HL-60 (cell line): ENCODE data around the gene PAWR.
"Not testable (repeated sequence)": the region's sequence is repeated elsewhere in the genome, so short reads cannot be mapped to it uniquely, and the experiment has no call there.

Experiments
- DNase-seq, 2 experiments: peaks; one replicate each; pipeline ENCODE4 v3.0.0-alpha.2; 2010 to 2020; ENCODE audit warnings: low read depth in 1 of 2, low spot score in 1 of 2
- H3K27ac ChIP-seq: fragments of 250-450 bp; sonication (Bioruptor Pico); replicated peaks from 2 replicates; pipeline ENCODE4 v1.5.1; 2020; ENCODE audit warnings: mild to moderate bottlenecking, moderate library complexity
- H3K27me3 ChIP-seq: fragments of 250-450 bp; sonication (Bioruptor Pico); 2 replicates; pipeline ENCODE4 v1.5.1; 2021; ENCODE audit warnings: mild to moderate bottlenecking, moderate library complexity; ENCODE audit not compliant: insufficient read depth, poor library complexity, severe bottlenecking
- H3K4me3 ChIP-seq: replicated peaks from 2 replicates; pipeline ENCODE4 v1.5.1; 2011; ENCODE audit warnings: mild to moderate bottlenecking, control low read depth, low read length; ENCODE audit not compliant: insufficient read depth
- GABPA ChIP-seq: IDR thresholded peaks from 2 replicates; pipeline ENCODE4 v1.6.1; 2012; ENCODE audit warnings: low read depth
- POLR2AphosphoS5 ChIP-seq: IDR thresholded peaks from 2 replicates; pipeline ENCODE4 v1.6.1; 2012; ENCODE audit warnings: low read depth
- SPI1 ChIP-seq: IDR thresholded peaks from 2 replicates; pipeline ENCODE4 v1.6.1; 2012; ENCODE audit warnings: low read depth, mild to moderate bottlenecking, borderline replicate concordance
- TF ChIP-seq, protein P1 (sequence below): IDR thresholded peaks from 2 replicates; pipeline ENCODE4 v1.6.1; 2012; ENCODE audit warnings: low read depth; ENCODE audit not compliant: insufficient replicate concordance
- TF ChIP-seq, protein P2 (sequence below): IDR thresholded peaks from one replicate; pipeline ENCODE4 v1.5.1; 2011; ENCODE audit warnings: low read length, control low read depth, inconsistent platforms; ENCODE audit not compliant: insufficient read depth

The PAWR gene

DNA sequence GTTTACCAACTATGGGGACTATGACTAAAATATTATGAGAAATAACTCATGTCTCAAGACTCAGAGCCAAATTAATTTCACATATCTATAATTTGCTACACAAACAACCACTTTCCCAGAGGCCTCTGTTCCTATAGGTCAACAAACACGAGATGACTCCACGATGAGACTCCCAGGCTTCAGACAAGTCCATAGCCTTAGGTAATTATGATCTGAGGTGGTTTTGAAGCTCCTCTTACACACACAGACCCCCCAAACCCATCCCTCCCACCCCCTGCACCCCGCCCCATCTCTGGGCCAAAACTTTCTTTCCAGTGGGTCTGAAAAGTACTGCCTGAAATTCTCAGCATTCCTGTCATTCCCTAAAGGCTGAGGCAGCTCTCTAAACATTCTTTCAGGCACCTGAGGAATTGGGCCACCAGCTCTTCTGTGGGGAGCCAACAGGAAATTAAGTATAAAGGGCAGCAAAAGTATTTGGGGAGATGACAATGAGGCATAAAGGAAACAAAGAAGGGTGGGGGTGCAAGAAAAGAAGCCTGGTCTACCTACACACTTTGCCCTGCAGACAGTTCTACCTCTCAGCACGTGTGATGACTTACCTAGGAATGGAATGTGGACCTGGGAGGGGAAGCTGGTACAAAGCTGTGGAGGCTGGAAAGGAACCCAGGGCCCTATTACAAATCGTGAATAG lies 143.6 kb downstream of the PAWR start:
- H3K27ac ChIP-seq, result no peak overlapping the region
- no peak for TF ChIP-seq SPI1
- TF ChIP-seq, protein P1, sequence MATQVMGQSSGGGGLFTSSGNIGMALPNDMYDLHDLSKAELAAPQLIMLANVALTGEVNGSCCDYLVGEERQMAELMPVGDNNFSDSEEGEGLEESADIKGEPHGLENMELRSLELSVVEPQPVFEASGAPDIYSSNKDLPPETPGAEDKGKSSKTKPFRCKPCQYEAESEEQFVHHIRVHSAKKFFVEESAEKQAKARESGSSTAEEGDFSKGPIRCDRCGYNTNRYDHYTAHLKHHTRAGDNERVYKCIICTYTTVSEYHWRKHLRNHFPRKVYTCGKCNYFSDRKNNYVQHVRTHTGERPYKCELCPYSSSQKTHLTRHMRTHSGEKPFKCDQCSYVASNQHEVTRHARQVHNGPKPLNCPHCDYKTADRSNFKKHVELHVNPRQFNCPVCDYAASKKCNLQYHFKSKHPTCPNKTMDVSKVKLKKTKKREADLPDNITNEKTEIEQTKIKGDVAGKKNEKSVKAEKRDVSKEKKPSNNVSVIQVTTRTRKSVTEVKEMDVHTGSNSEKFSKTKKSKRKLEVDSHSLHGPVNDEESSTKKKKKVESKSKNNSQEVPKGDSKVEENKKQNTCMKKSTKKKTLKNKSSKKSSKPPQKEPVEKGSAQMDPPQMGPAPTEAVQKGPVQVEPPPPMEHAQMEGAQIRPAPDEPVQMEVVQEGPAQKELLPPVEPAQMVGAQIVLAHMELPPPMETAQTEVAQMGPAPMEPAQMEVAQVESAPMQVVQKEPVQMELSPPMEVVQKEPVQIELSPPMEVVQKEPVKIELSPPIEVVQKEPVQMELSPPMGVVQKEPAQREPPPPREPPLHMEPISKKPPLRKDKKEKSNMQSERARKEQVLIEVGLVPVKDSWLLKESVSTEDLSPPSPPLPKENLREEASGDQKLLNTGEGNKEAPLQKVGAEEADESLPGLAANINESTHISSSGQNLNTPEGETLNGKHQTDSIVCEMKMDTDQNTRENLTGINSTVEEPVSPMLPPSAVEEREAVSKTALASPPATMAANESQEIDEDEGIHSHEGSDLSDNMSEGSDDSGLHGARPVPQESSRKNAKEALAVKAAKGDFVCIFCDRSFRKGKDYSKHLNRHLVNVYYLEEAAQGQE, result no peak
- no peak for DNase-seq
- no peaks in the 10 kb centered on the region for H3K27me3 ChIP-seq
- H3K4me3 ChIP-seq, result no peak overlapping the region

- TF ChIP-seq GABPA, result no peak
- DNase-seq, result no peak
- Histone ChIP-seq H3K4me3 (no peak overlapping the region), H3K27ac (no peak overlapping the region), H3K27me3 (no peaks in the 10 kb centered on the region)
Observed at GRCh38 chr12:79546466-79547043, 144.2 kb downstream of the PAWR start.

DNA sequence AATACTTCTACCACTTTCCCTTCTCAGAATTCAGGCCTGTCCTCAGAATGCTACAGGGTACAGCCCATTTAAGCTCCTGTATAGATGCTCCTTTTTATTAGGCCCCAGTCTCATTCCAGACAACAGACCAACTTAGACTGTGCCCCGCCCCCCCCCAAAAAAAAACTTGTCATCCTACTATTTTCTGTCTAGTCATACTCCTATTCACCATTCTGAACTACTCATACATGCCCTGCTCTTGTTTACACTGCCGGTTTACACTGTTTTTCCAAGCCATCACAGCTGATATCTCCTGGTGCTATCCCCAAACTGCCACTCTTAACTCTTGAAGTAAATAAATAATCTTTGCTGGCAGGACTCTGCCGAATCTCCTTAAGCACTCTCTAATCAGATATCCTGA lies 146.3 kb downstream of the PAWR start:
- not testable (repeated sequence) for H3K27ac ChIP-seq, DNase-seq, H3K4me3 ChIP-seq, H3K27me3 ChIP-seq

GRCh38 chr12:79537675-79538074 lies 153.1 kb downstream of the PAWR start:
- Histone ChIP-seq H3K4me3 (no peak overlapping the region), H3K27ac (no peak overlapping the region), H3K27me3 (no peaks in the 10 kb centered on the region)
- TF ChIP-seq, protein P1, result no peak
- TF ChIP-seq, protein P2, sequence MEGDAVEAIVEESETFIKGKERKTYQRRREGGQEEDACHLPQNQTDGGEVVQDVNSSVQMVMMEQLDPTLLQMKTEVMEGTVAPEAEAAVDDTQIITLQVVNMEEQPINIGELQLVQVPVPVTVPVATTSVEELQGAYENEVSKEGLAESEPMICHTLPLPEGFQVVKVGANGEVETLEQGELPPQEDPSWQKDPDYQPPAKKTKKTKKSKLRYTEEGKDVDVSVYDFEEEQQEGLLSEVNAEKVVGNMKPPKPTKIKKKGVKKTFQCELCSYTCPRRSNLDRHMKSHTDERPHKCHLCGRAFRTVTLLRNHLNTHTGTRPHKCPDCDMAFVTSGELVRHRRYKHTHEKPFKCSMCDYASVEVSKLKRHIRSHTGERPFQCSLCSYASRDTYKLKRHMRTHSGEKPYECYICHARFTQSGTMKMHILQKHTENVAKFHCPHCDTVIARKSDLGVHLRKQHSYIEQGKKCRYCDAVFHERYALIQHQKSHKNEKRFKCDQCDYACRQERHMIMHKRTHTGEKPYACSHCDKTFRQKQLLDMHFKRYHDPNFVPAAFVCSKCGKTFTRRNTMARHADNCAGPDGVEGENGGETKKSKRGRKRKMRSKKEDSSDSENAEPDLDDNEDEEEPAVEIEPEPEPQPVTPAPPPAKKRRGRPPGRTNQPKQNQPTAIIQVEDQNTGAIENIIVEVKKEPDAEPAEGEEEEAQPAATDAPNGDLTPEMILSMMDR, result no peak
- TF ChIP-seq POLR2AphosphoS5 (no peak), SPI1 (no peak), GABPA (no peak)
- no peak for DNase-seq

DNA sequence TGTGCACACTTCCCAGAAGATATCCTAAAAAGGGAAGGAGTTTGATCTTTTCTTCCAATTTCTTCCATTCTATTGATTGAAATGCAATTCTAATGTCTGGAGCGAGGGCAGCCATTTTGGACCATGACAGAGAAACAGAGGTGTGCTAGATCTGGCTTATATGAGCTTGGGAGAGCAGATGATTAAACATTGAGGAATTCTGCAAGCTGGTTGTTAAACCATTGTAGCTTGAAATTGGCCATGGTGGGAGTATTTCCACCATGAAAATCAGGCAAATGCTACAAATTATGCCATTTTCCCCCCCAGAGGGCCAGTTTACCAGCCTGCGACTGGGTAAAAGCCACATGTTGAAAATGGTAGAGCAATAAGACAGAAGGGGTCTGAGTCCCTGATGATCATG lies 155.0 kb downstream of the PAWR start:
- TF ChIP-seq, protein P1, result no peak
- TF ChIP-seq, protein P2, result no peak
- TF ChIP-seq SPI1, result no peak
- TF ChIP-seq GABPA, result no peak
- TF ChIP-seq POLR2AphosphoS5, result no peak
- no peak overlapping the region for H3K4me3 ChIP-seq
- DNase-seq, result no peak
- no peak overlapping the region for H3K27ac ChIP-seq
- H3K27me3 ChIP-seq, result no peaks in the 10 kb centered on the region
